Measurements from ENCODE around the gene DPYSL4.

- TF ChIP-seq CTCF (IDR thresholded peaks at IDR 0.05) (no peak), POLR2A (IDR thresholded peaks at IDR 0.05) (no peak)
Measured at GRCh38 chr10:132229096-132229495, 42.3 kb downstream of the DPYSL4 start.

Measured in adrenal gland (tissue), 5 donors.